GM23338 (cell line): ENCODE measurements around the gene RIN3. TPM values are rescaled to one million over a fixed set of nuclear protein-coding genes. Genes with fewer than 3 reads are reported as not detected.

ENCODE experiments used
- ATAC-seq: fragments of 200-7000 bp; cut with Tn5 transposase; 3 replicates; pipeline ENCODE4 v1.9.1; 2020
- DNase-seq: peaks from one replicate; pipeline ENCODE4 v3.0.0-alpha.2; 2015; ENCODE audit warnings: low spot score
- H2AFZ ChIP-seq: fragments of 200-600 bp; sonication (generic); 2 replicates; pipeline ENCODE4 v1.8.0; 2016; ENCODE audit warnings: antibody characterized with exemption, mild to moderate bottlenecking, moderate library complexity
- H3F3A ChIP-seq: fragments of 200-600 bp; sonication (generic); replicated peaks from 2 replicates; pipeline ENCODE4 v1.8.0; 2017; ENCODE audit warnings: antibody characterized with exemption, mixed run types, low read depth
- H3K27ac ChIP-seq: fragments of 200-600 bp; sonication (generic); 2 replicates; pipeline ENCODE4 v1.6.1; 2016; ENCODE audit warnings: low read depth
- H3K27me3 ChIP-seq: fragments of 200-600 bp; sonication (generic); 2 replicates; pipeline ENCODE4 v1.8.0; 2016; ENCODE audit warnings: mild to moderate bottlenecking, mixed run types, moderate library complexity; ENCODE audit not compliant: insufficient read depth
- H3K36me3 ChIP-seq: fragments of 200-600 bp; sonication (generic); 2 replicates; pipeline ENCODE4 v1.8.0; 2016; ENCODE audit warnings: mild to moderate bottlenecking; ENCODE audit not compliant: insufficient read depth
- H3K4me1 ChIP-seq: fragments of 200-600 bp; sonication (generic); 2 replicates; pipeline ENCODE4 v1.8.0; 2016; ENCODE audit warnings: mild to moderate bottlenecking, moderate library complexity; ENCODE audit not compliant: insufficient read depth
- H3K4me2 ChIP-seq: fragments of 200-600 bp; sonication (generic); 2 replicates; pipeline ENCODE4 v1.7.1; 2017; ENCODE audit warnings: mixed run types
- H3K4me3 ChIP-seq: fragments of 200-600 bp; sonication (generic); 2 replicates; pipeline ENCODE4 v1.6.1; 2016; ENCODE audit warnings: mixed run types
- H3K79me2 ChIP-seq: fragments of 200-600 bp; sonication (generic); replicated peaks from 2 replicates; pipeline ENCODE4 v1.8.0; 2017; ENCODE audit warnings: mild to moderate bottlenecking; ENCODE audit not compliant: insufficient read depth
- H3K9me2 ChIP-seq: fragments of 200-600 bp; sonication (generic); 2 replicates; pipeline ENCODE4 v1.8.0; 2017; ENCODE audit not compliant: insufficient read depth
- H4K20me1 ChIP-seq: fragments of 200-600 bp; sonication (generic); replicated peaks from 2 replicates; pipeline ENCODE4 v1.8.0; 2017; ENCODE audit warnings: mild to moderate bottlenecking; ENCODE audit not compliant: insufficient read depth
- H3K27ac Mint-ChIP-seq: 2 replicates; pipeline ENCODE4 v1.8.0; 2020; ENCODE audit warnings: inconsistent platforms, mild to moderate bottlenecking, moderate library complexity, mixed read lengths
- H3K27me3 Mint-ChIP-seq: 3 replicates; pipeline ENCODE4 v1.8.0; 2022; ENCODE audit warnings: low read depth, mild to moderate bottlenecking, moderate library complexity, mixed read lengths, inconsistent platforms; ENCODE audit not compliant: insufficient read depth, poor library complexity
- H3K36me3 Mint-ChIP-seq: 3 replicates; pipeline ENCODE4 v1.8.0; 2021; ENCODE audit warnings: low read depth, mild to moderate bottlenecking, inconsistent platforms, moderate library complexity, mixed read lengths
- H3K4me1 Mint-ChIP-seq: 3 replicates; pipeline ENCODE4 v1.8.0; 2020; ENCODE audit warnings: mild to moderate bottlenecking, inconsistent platforms, mixed read lengths
- H3K4me3 Mint-ChIP-seq: 3 replicates; pipeline ENCODE4 v1.8.0; 2021; ENCODE audit warnings: moderate library complexity, mild to moderate bottlenecking, inconsistent platforms, mixed read lengths
- H3K9me3 Mint-ChIP-seq: 3 replicates; pipeline ENCODE4 v1.8.0; 2020; ENCODE audit warnings: moderate library complexity, mild to moderate bottlenecking, inconsistent platforms, mixed read lengths
- CREB1 ChIP-seq: fragments of 250-450 bp; sonication (Bioruptor Pico); IDR thresholded peaks from 2 replicates; pipeline ENCODE4 v1.5.0; 2020; ENCODE audit warnings: low read depth, mild to moderate bottlenecking, moderate library complexity
- NANOG ChIP-seq: IDR thresholded peaks from 2 replicates; pipeline ENCODE4 v1.6.1; 2016; ENCODE audit warnings: antibody characterized with exemption, borderline replicate concordance
- POLR2AphosphoS5 ChIP-seq: IDR thresholded peaks from 2 replicates; pipeline ENCODE4 v1.6.1; 2016; ENCODE audit warnings: antibody characterized with exemption, low read depth
- STAT1 ChIP-seq: IDR thresholded peaks from one replicate; pipeline ENCODE4 v1.6.1; 2016; ENCODE audit warnings: antibody characterized with exemption; ENCODE audit not compliant: unreplicated experiment
- ZNF114 ChIP-seq: fragments of 250-450 bp; sonication (Bioruptor Pico); IDR thresholded peaks from 2 replicates; pipeline ENCODE4 v1.5.0; 2020; ENCODE audit warnings: mild to moderate bottlenecking, moderate library complexity
- ZNF331 ChIP-seq: fragments of 250-450 bp; sonication (Bioruptor Pico); IDR thresholded peaks from 2 replicates; pipeline ENCODE4 v1.5.0; 2020; ENCODE audit warnings: low read depth, mild to moderate bottlenecking, moderate library complexity
- polyA plus RNA-seq: library from polyadenylated mRNA; unstranded; fragments of >200 nt; fragmentation: Nextera tagmentation; extraction: Ambion mirVana; gene quantifications from 2 replicates; pipeline ENCODE4 v1.2.1, GENCODE V29; 2016
- total RNA-seq: library from RNA; depleted of rRNA; stranded (reverse); fragments of >200 nt; shearing (Covaris generic); gene quantifications from 2 replicates; pipeline ENCODE4 v1.2.3, GENCODE V29; 2014
- TF ChIP-seq, protein P1 (sequence below): IDR thresholded peaks from 2 replicates; pipeline ENCODE4 v1.6.1; 2016; ENCODE audit warnings: antibody characterized with exemption
- TF ChIP-seq, protein P2 (sequence below): IDR thresholded peaks from one replicate; pipeline ENCODE4 v1.6.1; 2018; ENCODE audit warnings: antibody characterized with exemption; ENCODE audit not compliant: unreplicated experiment
- TF ChIP-seq, protein P3 (sequence below): fragments of 250-450 bp; sonication (Bioruptor Pico); IDR thresholded peaks from 2 replicates; pipeline ENCODE4 v1.5.0; 2020; ENCODE audit warnings: mild to moderate bottlenecking, moderate library complexity

RIN3 gene
- total and polyA plus RNA-seq, 2 experiments from 2014 or later = 0.97 to 1.5 TPM

DNA sequence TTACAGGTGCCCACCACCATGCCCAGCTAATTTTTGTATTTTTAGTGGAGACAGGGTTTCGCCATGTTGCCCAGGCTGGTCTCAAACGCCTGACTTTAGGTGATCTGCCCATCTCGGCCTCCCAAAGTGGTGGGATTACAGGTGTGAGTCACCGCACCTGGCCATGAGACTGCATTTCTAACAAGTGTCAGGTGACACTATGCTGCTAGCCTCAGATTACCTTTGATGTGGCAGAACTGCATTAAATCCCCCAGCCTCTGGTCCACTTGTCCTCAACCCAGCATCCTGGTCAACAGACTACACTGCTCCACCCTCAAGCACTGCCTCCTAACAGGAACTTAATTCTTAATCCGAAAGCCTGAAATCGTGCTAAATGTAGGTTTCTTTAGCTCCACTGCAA lies 221.8 kb downstream of the RIN3 start:
- DNase-seq (no peak), ATAC-seq (no peak)
- H2AFZ ChIP-seq = no peak overlapping the region
- Mint-ChIP-seq H3K27ac (no peak overlapping the region), H3K4me1 (peaks cover 10% of the 10 kb centered on the region), H3K27me3 (peaks cover 4% of the 10 kb centered on the region), H3K9me3 (no peaks in the 10 kb centered on the region), H3K4me3 (no peak overlapping the region), H3K36me3 (peaks cover 20% of the 10 kb centered on the region)
- peaks cover 46% of the 10 kb centered on the region for H3K79me2 ChIP-seq
- peaks cover 8% of the 10 kb centered on the region; the same call in 1 of the 2 replicates for H3K36me3 ChIP-seq
- no peak overlapping the region for H3K27ac ChIP-seq
- H4K20me1 ChIP-seq = peaks cover 3% of the 10 kb centered on the region
- peaks cover 6% of the 10 kb centered on the region; the same call in 1 of the 2 replicates for H3K4me1 ChIP-seq
- no peaks in the 10 kb centered on the region for H3K27me3 ChIP-seq
- TF ChIP-seq, protein P1, sequence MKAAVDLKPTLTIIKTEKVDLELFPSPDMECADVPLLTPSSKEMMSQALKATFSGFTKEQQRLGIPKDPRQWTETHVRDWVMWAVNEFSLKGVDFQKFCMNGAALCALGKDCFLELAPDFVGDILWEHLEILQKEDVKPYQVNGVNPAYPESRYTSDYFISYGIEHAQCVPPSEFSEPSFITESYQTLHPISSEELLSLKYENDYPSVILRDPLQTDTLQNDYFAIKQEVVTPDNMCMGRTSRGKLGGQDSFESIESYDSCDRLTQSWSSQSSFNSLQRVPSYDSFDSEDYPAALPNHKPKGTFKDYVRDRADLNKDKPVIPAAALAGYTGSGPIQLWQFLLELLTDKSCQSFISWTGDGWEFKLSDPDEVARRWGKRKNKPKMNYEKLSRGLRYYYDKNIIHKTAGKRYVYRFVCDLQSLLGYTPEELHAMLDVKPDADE = no peak
- TF ChIP-seq ZNF114 = no peak
- TF ChIP-seq STAT1 = no peak
- no peak for TF ChIP-seq NANOG
- TF ChIP-seq CREB1 (CRISPR knock-in tag) = no peak
- no peaks in the 10 kb centered on the region for H3K9me2 ChIP-seq
- no peaks in the 10 kb centered on the region for H3F3A ChIP-seq
- H3K4me2 ChIP-seq = no peak overlapping the region
- H3K4me3 ChIP-seq = no peak overlapping the region

DNA sequence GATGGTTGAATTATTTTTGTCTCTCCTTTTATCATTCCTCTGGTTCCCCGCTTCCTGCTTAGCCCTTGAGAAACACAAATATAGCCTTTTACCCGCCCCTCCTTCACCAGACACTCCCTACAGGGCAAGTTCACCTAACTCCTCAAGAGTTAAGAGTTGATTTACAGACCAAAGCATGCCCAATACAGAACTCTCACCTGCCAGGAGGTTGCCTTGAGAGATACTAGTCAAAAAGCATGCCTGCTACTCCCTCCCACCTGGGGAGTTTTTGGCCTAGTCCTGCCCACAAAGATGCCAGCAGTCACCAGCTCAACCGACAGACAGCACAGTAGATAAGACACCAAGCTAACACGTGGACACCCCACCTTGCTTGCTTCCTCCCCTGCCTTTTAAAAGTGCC lies 223.6 kb downstream of the RIN3 start:
- DNase-seq = no peak
- ATAC-seq = no peak
- Mint-ChIP-seq H3K4me1 (peaks cover 10% of the 10 kb centered on the region), H3K27me3 (peaks cover 4% of the 10 kb centered on the region), H3K27ac (peak overlapping the region; percentile 59; the same call in 1 of the 2 replicates), H3K36me3 (peaks cover 6% of the 10 kb centered on the region), H3K4me3 (no peak overlapping the region), H3K9me3 (no peaks in the 10 kb centered on the region)
- Histone ChIP-seq H3K79me2 (peaks cover 50% of the 10 kb centered on the region), H2AFZ (no peak overlapping the region), H3K4me1 (peaks cover 6% of the 10 kb centered on the region; the same call in 1 of the 2 replicates), H3K9me2 (no peaks in the 10 kb centered on the region), H4K20me1 (peaks cover 3% of the 10 kb centered on the region; the same call in 1 of the 2 replicates), H3K4me3 (no peak overlapping the region), H3F3A (no peaks in the 10 kb centered on the region), H3K36me3 (no peaks in the 10 kb centered on the region), H3K27me3 (no peaks in the 10 kb centered on the region), H3K27ac (no peak overlapping the region), H3K4me2 (no peak overlapping the region; the same call in 1 of the 2 replicates)
- TF ChIP-seq STAT1 (no peak), POLR2AphosphoS5 (no peak), ZNF331 (CRISPR knock-in tag) (no peak), CREB1 (CRISPR knock-in tag) (no peak), NANOG (no peak)
- TF ChIP-seq, protein P2, sequence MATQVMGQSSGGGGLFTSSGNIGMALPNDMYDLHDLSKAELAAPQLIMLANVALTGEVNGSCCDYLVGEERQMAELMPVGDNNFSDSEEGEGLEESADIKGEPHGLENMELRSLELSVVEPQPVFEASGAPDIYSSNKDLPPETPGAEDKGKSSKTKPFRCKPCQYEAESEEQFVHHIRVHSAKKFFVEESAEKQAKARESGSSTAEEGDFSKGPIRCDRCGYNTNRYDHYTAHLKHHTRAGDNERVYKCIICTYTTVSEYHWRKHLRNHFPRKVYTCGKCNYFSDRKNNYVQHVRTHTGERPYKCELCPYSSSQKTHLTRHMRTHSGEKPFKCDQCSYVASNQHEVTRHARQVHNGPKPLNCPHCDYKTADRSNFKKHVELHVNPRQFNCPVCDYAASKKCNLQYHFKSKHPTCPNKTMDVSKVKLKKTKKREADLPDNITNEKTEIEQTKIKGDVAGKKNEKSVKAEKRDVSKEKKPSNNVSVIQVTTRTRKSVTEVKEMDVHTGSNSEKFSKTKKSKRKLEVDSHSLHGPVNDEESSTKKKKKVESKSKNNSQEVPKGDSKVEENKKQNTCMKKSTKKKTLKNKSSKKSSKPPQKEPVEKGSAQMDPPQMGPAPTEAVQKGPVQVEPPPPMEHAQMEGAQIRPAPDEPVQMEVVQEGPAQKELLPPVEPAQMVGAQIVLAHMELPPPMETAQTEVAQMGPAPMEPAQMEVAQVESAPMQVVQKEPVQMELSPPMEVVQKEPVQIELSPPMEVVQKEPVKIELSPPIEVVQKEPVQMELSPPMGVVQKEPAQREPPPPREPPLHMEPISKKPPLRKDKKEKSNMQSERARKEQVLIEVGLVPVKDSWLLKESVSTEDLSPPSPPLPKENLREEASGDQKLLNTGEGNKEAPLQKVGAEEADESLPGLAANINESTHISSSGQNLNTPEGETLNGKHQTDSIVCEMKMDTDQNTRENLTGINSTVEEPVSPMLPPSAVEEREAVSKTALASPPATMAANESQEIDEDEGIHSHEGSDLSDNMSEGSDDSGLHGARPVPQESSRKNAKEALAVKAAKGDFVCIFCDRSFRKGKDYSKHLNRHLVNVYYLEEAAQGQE = no peak
- TF ChIP-seq, protein P3, sequence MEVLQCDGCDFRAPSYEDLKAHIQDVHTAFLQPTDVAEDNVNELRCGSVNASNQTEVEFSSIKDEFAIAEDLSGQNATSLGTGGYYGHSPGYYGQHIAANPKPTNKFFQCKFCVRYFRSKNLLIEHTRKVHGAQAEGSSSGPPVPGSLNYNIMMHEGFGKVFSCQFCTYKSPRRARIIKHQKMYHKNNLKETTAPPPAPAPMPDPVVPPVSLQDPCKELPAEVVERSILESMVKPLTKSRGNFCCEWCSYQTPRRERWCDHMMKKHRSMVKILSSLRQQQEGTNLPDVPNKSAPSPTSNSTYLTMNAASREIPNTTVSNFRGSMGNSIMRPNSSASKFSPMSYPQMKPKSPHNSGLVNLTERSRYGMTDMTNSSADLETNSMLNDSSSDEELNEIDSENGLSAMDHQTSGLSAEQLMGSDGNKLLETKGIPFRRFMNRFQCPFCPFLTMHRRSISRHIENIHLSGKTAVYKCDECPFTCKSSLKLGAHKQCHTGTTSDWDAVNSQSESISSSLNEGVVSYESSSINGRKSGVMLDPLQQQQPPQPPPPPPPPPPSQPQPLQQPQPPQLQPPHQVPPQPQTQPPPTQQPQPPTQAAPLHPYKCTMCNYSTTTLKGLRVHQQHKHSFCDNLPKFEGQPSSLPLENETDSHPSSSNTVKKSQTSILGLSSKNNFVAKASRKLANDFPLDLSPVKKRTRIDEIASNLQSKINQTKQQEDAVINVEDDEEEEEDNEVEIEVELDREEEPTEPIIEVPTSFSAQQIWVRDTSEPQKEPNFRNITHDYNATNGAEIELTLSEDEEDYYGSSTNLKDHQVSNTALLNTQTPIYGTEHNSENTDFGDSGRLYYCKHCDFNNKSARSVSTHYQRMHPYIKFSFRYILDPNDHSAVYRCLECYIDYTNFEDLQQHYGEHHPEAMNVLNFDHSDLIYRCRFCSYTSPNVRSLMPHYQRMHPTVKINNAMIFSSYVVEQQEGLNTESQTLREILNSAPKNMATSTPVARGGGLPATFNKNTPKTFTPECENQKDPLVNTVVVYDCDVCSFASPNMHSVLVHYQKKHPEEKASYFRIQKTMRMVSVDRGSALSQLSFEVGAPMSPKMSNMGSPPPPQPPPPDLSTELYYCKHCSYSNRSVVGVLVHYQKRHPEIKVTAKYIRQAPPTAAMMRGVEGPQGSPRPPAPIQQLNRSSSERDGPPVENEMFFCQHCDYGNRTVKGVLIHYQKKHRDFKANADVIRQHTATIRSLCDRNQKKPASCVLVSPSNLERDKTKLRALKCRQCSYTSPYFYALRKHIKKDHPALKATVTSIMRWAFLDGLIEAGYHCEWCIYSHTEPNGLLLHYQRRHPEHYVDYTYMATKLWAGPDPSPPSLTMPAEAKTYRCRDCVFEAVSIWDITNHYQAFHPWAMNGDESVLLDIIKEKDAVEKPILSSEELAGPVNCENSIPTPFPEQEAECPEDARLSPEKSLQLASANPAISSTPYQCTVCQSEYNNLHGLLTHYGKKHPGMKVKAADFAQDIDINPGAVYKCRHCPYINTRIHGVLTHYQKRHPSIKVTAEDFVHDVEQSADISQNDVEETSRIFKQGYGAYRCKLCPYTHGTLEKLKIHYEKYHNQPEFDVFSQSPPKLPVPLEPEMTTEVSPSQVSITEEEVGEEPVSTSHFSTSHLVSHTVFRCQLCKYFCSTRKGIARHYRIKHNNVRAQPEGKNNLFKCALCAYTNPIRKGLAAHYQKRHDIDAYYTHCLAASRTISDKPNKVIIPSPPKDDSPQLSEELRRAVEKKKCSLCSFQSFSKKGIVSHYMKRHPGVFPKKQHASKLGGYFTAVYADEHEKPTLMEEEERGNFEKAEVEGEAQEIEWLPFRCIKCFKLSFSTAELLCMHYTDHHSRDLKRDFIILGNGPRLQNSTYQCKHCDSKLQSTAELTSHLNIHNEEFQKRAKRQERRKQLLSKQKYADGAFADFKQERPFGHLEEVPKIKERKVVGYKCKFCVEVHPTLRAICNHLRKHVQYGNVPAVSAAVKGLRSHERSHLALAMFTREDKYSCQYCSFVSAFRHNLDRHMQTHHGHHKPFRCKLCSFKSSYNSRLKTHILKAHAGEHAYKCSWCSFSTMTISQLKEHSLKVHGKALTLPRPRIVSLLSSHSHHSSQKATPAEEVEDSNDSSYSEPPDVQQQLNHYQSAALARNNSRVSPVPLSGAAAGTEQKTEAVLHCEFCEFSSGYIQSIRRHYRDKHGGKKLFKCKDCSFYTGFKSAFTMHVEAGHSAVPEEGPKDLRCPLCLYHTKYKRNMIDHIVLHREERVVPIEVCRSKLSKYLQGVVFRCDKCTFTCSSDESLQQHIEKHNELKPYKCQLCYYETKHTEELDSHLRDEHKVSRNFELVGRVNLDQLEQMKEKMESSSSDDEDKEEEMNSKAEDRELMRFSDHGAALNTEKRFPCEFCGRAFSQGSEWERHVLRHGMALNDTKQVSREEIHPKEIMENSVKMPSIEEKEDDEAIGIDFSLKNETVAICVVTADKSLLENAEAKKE (CRISPR knock-in tag) = no peak
